NCI-H2107 treated with DMSO at 0.1 percent for 48 hours (cell line): Measurements from ENCODE around the gene TBC1D25.
"Not testable (repeated sequence)": the region's sequence is repeated elsewhere in the genome, so short reads cannot be mapped to it uniquely, and the experiment has no call there.

Source experiments
- DNase-seq: peaks from one replicate; lab custom pipeline; 2025; ENCODE audit not compliant: unreplicated experiment; lab: John Stamatoyannopoulos, UW

The TBC1D25 gene

GRCh38 chrX:48515842-48516241, 23.7 kb upstream of the TBC1D25 start:
- no peak for DNase-seq

GRCh38 chrX:48516285-48516684, 23.2 kb upstream of the TBC1D25 start:
- DNase-seq, result no peak

- DNase-seq, result no peak
Observed at GRCh38 chrX:48516987-48517386, 22.5 kb upstream of the TBC1D25 start.

GRCh38 chrX:48519481-48519880, 20.0 kb upstream of the TBC1D25 start:
- not testable (repeated sequence) for DNase-seq

- no peak for DNase-seq
Observed at GRCh38 chrX:48520455-48520854, 19.1 kb upstream of the TBC1D25 start.

DNA sequence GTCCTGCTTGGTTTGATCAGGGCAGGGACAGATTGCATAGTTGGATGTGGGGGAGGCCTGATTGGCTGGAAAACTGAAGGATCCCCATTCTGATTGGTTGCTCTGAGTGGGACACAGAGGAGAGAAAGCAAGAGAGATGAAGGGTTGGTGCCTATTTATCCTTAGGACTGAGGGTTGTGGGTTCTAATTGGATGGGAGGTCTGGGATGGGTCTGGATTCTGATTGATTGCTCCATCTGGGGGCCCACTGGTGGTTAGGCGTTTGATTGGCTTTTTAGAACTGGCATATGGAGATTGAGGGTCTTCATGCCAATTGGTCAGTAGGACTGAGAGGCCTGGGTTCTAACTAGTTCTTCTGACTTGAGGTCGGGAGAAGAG, 18.6 kb upstream of the TBC1D25 start:
- DNase-seq, result no peak

GRCh38 chrX:48521353-48522243, 17.9 kb upstream of the TBC1D25 start, which contains the start of gene EBP:
EBP (plus strand) TSS chrX:48521808; CDS start chrX:48523772, 1,964 bp downstream.
- DNase-seq, result peak; percentile 96

DNA sequence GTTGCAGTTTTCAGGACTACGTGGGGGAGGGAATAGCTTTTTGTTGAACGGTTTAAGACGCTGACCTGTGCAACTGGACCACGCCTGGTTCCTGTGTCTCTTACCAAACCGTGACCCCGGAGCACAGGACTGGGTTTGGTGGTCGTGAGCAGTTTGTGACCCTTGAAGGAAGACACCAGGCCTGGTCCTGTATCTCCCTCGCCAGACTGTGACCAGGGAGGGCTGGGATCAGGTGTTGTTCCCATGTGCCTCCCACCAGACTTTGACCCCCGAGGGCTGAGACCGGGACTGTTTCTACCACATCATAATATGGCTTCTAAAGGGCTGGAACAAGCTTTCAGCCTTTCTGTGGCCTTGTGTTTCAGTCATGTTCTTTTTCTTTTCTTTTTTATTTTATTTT, 17.2 kb upstream of the TBC1D25 start:
- no peak for DNase-seq

DNA sequence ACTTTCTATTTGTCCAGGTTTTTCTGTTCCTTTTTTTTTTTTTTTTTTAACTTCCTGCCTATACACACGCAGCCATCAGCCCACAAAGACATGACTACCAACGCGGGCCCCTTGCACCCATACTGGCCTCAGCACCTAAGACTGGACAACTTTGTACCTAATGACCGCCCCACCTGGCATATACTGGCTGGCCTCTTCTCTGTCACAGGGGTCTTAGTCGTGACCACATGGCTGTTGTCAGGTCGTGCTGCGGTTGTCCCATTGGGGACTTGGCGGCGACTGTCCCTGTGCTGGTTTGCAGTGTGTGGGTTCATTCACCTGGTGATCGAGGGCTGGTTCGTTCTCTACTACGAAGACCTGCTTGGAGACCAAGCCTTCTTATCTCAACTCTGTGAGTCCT, 15.8 kb upstream of the TBC1D25 start:
- no peak for DNase-seq

- not testable (repeated sequence) for DNase-seq
Observed at GRCh38 chrX:48525853-48526252, 13.7 kb upstream of the TBC1D25 start.

GRCh38 chrX:48530736-48531135, 8.8 kb upstream of the TBC1D25 start:
- DNase-seq, result no peak

GRCh38 chrX:48531358-48531959, 8.1 kb upstream of the TBC1D25 start:
- no peak for DNase-seq

DNA sequence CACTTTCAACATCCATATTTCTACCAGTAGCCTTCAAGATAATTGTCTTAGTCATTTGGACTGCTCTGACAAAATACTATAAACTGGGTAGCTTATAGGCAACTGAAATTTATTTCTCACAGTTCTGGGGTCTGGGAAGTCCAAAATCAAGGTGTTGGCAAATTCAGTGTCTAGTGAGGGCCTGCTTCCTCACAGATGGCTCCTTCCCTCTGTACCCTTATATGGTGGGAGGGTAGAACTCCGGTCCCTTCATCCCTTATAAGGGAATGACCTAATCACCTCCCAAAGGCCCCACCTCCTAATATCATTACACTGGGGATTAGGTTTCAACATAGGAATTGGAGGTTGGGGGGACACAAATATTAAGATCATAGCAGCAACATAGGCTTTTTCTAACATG, 7.4 kb upstream of the TBC1D25 start:
- DNase-seq, result no peak

- no peak for DNase-seq
Observed at GRCh38 chrX:48533165-48533564, 6.3 kb upstream of the TBC1D25 start.

DNA sequence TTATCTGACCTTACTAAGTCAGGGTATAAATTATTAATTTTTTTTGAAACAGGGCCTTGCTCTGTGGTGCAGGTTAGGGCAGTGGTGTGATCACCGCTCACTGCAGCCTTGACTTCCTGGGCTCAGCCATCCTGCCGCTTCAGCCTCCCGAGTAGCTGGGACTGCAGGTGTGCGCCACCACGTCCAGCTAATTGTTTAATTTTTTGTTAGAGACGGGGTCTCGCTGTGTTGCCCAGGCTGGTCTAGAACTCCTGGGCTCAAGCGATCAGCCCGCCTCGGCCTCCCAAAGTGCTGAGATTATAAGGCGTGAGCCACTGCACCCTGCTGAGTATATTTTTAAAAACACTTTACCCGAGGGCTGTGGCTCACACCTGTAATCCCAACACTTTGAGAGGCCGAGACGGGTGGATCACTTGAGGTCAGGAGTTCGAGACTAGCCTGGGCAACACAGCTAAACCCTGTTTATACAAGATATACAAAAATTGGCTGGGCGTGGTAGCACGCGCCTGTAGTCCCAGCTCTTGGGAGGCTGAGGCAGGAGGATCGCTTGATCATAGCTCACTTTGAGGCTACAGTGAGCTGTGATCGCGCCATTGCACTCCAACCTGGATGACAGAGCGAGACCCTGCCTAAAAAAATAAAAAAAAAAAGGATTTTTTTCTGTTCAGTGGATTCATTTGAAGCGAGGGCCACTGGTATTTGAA, 721 bp upstream of the TBC1D25 start:
- DNase-seq, result no peak

GRCh38 chrX:48540028-48540375, 488 bp downstream of the TBC1D25 start:
- peak; percentile 32 for DNase-seq

GRCh38 chrX:48540480-48540879, 966 bp downstream of the TBC1D25 start:
- DNase-seq, result no peak

DNA sequence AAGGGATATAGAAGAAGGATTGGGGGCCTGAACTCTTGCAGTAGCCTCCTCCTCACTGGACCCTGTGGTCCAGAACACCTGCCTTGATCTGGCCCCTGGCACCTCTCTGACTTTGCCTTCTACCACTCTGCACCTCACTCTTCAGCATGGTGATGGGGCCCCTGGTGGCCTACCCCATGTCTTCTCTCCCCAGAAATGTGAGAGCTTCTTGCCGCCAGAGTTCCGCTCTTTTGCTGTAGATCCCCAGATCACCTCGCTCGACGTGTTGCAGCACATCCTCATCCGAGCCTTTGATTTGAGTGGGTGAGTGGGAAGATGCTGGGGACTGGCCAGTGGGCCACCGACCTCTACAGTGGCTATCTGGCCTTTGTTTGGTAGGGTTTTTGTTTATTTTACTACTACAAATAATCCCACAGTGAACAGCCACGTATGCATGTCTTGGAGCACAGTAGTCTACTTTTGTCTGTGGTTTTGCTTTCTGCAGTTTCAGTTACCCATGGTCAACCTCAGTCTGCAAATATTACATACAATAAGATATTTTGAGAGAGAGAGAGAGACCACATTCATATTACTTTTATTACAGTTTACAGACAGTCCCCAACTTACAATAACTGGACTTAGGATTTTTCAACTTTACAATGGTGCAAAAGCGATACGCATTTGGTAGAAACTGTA, 1.8 kb downstream of the TBC1D25 start:
- DNase-seq, result no peak

DNA sequence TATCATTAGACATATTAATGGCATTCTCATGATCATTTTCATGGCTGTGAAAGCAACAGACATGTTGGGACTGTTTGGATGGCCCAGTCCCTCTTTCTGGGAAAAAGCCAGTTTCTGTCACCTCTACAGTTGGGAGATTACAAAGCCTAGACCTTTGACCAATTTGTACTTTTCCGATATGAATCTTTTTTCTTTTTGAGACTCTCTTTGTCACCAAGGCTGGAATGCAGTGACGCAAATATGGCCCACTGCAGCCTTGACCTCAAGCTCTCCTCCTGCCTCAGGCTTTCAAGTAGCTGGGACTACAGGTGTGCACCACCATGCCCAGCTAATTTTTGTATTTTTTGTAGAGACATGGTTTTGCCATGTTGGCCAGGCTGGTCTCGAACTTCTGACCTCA, 9.4 kb downstream of the TBC1D25 start:
- DNase-seq, result no peak

DNA sequence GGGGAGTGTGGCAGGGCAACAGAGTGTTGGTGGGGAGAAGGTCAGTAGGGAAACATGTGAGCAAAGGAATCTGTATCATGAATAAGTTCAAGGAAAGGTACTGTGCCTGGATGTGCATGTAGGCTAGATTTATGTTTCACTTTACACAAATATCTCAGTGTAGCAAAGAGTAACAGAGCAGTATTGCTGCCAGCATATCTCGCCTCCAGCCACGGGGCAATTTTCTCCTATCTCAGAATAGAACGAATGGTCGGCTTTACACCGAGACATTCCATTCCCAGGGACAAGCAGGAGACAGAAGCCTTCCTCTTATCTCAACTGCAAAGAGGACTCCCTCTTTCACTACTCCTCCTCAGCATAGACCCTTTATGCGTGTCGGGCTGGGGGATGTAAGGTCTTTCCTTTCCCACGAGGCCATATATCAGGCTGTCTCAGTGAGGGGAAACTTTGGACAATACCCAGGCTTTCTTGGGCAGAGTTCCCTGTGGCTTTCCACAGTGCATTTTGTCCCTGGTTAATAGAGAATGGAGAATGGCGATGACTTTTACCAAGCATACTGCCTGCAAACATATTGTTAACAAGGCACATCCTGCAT, 16.3 kb downstream of the TBC1D25 start:
- DNase-seq, result not testable (repeated sequence)

- DNase-seq, result no peak
Observed at GRCh38 chrX:48558271-48558670, 18.8 kb downstream of the TBC1D25 start.
